Fibroblast of pulmonary artery (primary cell): ENCODE results near the gene TSPAN9.

Source experiments
- DNase-seq: peaks from one replicate; pipeline ENCODE4 v3.0.0-alpha.2; 2010; ENCODE audit warnings: low read depth
- H3K4me3 ChIP-seq: replicated peaks from 2 replicates; pipeline ENCODE4 v1.5.1; 2011; ENCODE audit warnings: low read depth, mild to moderate bottlenecking, control low read depth, low read length, moderate library complexity
- TF ChIP-seq, protein P1 (sequence below): IDR thresholded peaks from 2 replicates; pipeline ENCODE4 v1.5.1; 2011; ENCODE audit warnings: mild to moderate bottlenecking, control low read depth, low read length, inconsistent platforms; ENCODE audit errors: missing control alignments

Gene TSPAN9

DNA sequence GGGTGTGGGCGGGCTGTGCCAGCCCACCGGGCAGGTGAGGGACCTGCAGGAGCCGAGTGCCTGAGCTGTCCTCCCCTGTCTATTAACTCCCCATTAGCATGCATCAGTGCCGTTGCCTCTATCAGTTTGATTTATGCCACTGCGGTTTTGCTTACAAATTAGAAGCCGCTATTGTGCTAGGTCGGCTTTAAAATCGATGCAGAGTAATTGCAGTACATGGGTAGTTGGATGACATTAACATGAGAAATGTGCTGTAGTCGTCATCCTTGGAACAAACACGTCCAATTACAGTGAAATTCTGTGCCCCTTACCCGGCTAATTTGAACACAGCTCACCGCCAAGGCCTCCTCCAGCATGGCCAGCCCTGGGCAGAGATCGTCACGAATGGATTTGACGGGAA, 145.8 kb downstream of the TSPAN9 start:
- H3K4me3 ChIP-seq, result no peak overlapping the region
- no peak for DNase-seq
- TF ChIP-seq, protein P1, sequence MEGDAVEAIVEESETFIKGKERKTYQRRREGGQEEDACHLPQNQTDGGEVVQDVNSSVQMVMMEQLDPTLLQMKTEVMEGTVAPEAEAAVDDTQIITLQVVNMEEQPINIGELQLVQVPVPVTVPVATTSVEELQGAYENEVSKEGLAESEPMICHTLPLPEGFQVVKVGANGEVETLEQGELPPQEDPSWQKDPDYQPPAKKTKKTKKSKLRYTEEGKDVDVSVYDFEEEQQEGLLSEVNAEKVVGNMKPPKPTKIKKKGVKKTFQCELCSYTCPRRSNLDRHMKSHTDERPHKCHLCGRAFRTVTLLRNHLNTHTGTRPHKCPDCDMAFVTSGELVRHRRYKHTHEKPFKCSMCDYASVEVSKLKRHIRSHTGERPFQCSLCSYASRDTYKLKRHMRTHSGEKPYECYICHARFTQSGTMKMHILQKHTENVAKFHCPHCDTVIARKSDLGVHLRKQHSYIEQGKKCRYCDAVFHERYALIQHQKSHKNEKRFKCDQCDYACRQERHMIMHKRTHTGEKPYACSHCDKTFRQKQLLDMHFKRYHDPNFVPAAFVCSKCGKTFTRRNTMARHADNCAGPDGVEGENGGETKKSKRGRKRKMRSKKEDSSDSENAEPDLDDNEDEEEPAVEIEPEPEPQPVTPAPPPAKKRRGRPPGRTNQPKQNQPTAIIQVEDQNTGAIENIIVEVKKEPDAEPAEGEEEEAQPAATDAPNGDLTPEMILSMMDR, result no peak

DNA sequence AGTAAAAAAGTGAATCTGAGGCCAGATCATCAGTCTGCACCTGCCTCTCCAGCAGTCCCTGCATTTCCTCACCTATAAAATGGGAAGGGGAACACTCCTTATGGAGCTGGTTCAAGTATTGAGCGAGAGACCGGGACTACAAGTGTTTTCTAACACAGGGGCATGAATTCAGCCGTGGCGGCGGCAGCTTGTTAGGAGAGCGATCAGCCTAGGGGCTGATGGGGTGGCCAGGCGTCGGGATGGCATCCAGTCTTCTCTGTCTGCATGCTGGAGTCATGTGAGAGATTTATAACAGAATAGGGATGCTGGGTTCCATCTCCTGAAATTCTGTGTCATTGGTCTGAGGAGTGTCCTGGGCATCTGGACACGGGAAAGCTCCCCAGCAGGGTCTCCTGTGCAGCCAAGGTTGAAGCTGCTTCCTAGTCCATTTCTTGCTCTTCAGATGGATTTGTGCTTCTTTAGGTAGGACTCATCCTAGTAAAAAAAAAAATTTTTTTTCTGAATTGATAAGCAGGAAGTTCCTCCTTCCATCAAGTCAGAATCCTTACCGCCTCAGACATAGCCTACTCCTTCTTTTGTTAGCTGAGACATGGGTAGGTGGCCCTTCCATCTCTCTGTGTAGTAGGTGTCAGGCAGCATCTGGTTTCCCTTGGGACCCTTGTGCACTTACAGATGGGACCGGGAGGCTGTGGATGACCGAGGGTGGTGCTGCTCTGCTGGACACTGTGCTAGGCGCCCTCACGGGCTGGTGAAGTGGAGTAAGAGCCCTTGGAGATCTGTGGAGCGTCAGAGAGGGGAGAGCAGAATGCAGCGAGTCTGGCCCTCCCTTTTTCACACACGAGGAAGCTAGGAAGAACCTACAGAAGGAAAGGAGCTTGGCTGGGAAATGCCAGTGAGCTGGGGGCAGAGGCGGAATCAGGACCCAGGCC, 146.7 kb downstream of the TSPAN9 start:
- H3K4me3 ChIP-seq, result no peak overlapping the region
- TF ChIP-seq, protein P1, result no peak
- DNase-seq, result no peak

GRCh38 chr12:3224530-3224903, 147.3 kb downstream of the TSPAN9 start:
- TF ChIP-seq, protein P1, result no peak
- DNase-seq, result no peak

GRCh38 chr12:3225154-3225795, 148.1 kb downstream of the TSPAN9 start:
- TF ChIP-seq, protein P1, result no peak
- peak; percentile 79 for DNase-seq
- H3K4me3 ChIP-seq, result no peak overlapping the region

More at GRCh38 chr12:3224530-3224903, 147.3 kb downstream of the TSPAN9 start:
- H3K4me3 ChIP-seq, result no peak overlapping the region

GRCh38 chr12:3225796-3226180, 148.6 kb downstream of the TSPAN9 start:
- H3K4me3 ChIP-seq, result no peak overlapping the region
- DNase-seq, result no peak
- TF ChIP-seq, protein P1, result no peak

DNA sequence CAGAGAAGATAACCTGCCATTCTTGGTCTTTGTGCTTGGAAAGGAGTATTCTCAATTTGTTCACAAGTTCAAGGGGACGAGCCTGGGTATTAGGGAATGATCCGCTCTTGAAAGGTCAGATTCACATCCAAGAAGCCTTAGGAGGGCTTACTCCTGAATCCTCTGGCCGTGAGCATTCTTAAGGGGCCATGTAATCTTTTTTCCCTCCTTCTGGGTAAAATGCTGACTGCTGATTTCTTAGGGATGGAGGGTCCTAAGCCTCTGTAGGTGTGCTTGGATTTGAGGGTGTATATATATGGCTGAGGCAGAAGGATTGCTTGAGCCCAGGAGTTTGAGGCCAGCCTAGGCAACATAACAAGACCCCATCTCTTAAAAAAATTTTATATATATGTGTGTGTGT, 149.1 kb downstream of the TSPAN9 start:
- TF ChIP-seq, protein P1, result no peak
- H3K4me3 ChIP-seq, result no peak overlapping the region
- no peak for DNase-seq
